Cerebellar cortex (tissue), 1 donor: ENCODE data around the gene NRM.
A peak's percentile ranks its signal among the peaks of the same experiment; 100 is the strongest.

Source experiments
- DNase-seq: peaks from one replicate; pipeline ENCODE4 v3.0.0-alpha.2; 2015; ENCODE audit warnings: low spot score

The NRM gene

DNA sequence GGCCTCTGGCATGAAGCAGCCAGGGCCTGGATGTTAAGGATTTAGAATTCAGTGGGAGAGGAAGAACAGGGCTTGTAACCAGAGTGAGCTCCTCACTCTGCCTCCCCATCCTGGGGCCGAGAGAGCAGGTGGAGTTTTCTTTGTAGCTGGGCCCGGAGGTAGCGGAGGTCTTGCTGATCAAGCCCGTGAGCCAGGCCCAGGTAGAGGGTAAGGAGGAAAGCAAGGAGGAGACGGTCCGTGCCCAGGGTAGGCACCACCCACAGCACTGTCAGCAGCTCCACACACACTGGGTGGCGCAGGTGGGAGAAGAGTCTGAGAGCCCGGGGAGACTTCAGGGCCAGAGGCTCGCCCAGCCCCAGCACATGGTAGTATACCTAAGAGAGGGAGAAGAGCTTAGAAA lies 2.2 kb downstream of the NRM start:
- DNase-seq, result no peak

DNA sequence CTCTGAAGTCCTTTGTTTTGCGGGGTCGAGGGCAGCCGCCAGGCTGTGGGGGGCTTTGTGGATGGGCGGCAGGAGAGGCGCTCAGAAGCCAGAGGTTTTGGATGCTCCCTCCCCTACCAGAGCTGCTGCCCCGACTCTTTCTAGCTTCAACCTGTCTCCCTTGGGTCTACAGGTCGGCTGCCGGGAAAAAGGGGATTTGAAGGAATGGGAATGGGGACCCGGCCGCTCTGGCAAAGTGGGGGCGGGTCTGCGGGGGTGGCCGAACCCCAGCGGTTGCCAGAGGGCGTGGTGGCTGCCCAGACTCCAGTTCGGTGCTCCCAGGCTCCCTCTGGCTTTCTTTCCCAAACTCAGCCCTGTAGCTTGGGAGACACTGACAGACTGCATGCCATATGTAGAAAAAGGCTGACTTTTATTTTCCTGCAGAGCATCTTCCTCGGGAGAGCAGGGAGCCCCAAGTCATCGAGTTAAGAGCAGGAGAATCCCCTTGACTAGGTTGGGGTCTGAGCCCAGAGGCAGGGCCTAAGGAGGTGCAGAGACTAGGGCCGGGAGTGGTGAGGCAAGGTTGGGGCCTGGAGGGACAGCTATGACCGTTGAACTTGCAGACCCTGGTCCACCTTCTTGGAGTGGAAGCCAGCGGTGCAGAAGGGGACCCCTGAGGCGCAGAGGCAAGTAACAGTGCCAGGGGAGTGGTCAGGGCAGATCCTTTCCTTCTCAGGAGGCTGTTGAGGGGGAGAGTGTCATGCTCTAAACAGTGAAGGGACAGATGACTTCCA lies 2.9 kb downstream of the NRM start:
- DNase-seq, result peak; percentile 42

DNA sequence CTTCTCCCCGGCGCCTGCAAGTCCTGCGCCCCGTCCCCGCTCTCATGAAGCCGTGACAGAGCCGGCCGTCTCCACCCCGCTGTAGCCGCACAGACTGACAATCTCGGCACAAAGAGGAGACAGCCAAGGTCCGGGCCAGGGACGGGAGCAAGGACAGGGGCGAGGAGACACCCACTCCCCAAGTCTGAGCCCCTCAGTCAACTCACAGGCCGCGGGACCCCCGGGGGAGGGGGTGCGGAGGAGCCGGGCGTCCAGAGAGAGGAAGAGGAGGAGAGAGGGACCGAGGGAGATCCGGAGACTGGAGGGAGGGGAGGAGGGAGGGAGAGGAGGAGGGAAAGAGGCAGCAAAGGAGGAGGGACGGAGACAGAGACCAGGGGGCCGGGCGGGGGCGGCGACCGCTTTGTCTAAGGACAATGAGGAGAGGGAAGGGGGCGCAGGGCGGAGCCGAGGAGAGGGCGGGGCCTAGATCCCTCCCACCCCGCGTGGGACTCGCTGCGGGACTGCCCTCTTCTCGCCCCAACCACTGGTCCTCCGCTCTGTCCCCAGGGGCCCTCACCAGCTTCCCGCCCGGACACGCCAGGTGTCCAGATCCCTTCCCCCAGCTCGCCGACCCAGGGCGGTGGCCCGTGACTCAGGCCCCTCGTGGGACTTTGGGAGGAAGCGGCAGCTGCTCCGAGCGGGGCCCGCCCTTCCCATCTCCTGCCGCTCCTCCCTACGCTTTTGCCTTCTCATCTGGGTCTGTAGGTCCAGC lies 3.7 kb downstream of the NRM start:
- DNase-seq, result peak; percentile 80

DNA sequence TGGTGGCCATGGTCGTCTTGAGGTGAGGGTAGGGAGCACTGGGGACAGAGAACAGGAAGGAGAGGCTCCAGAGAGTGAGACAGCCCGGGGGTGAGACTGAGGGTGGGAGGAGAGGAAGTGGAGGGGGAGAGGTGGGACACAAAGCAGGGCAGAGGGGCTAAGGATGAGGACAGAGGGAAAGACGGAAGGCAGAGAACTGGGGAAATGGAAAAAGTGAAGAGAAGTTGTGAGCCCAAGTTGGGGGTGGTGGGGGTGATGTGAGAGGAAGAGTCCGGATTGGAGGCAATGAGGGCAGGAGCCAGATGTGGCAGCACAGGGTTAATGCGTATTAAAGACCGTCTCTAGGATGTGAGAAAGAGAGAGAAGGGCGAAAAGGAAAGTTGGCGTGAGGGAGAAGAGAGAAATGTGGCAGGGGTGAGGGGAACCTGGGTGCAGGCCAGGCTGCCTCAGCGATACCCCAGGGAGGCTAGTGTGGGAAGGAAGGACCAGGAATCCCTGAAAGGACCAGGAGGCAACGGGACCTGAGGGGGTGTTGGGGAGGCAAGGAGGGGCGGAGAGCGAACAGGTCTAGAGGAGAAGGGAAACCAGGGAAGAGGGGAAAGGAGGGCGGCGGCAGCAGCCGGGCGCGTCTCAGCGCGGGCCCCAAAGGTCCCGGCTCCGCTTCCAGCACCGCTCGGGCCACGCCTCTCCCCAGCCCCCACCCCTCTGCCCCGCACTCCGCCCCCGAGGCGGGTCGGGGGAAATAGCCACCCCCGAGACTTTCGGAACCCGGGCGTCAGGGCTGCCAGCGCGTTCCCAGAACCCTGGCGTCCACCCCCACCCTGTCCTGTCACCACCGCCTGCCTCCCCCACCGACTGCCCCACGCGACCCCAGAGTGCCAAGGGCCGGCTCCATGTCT lies 4.5 kb downstream of the NRM start, which contains the start of gene PPP1R18:
Gene PPP1R18, minus strand, starts transcription at position 637 of the 899 bp plus-strand sequence. Its CDS starts 627 bp downstream, at position 10.
- DNase-seq, result peak; percentile 44

DNA sequence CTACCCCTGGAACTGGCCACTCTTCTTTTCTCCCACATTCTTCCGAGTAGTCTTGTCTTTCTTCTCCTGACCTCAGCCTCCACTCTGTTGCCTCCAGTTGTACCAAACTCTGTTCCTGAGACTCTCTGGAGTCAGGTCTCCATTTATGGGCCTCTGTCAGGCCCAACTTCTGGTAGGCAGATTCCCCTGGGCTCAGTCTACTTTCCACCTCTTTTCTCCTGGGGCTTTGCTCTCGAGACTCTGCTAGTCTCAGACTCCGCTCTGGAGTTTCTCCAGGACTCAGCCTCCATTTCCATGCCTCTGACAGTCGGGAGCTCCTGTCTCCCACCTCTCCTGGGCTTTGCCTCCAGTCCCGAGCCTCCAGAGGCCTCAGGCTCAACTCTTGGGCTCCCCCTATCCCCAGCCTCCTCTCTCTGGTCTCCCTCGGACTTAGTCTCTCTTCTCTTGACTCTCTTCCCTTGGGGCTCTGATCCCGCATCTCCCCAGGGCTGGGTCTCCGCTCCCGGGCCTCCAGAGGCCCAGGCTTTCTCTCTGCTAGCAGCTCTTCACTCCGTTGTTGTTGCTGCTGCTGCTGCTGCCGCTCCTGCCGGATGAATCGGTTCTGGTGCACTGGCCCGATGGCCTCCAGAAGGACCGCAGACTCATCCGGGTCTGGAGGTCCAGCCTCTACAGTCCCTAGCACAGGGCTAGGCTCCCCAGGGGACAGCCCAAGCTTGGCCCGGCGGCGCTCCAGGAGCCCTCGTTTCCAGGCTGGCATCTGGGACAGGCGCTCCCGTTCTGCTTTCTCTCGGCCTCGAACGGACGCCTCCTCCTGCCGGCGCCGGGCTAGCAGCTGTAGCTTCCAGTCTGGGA lies 5.4 kb downstream of the NRM start:
- no peak for DNase-seq

DNA sequence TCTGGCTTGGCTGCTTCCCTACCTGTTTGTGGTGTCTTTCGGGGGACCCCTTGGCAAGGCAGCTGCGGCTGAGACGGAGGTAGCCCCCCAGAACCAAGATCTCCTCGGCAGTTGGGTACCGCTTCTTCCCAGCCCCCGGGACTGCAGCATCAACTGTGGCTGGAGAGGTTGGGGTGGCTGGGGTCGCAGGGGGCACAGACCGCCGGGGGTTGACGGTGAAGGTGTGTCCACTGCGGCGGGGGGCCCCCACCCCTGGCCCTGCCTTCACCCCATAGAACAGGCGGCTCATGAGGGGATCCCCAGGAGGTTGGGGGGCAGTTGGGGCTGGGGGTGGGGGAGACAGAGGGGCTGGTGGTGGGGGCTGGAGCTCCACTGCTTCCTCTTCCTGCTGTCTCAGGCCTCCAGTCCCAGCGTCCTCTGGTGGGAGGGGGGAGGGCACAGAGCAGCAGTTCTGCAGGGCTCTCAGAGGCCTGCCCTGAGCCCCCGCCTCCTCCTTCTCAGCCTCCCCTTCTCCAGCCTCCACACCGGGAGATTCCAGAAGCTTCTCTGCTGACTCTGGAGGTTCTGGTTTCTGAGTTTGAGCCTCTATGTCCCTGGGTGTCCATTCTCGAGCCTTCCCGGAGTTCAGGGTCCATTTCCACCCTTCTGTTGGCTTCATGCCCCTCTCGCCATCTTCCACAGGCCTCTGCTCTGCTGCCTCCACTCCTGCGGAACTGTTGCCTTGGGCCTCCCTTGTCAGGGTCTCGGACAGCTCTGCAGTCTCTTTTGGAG lies 6.2 kb downstream of the NRM start:
- no peak for DNase-seq

DNA sequence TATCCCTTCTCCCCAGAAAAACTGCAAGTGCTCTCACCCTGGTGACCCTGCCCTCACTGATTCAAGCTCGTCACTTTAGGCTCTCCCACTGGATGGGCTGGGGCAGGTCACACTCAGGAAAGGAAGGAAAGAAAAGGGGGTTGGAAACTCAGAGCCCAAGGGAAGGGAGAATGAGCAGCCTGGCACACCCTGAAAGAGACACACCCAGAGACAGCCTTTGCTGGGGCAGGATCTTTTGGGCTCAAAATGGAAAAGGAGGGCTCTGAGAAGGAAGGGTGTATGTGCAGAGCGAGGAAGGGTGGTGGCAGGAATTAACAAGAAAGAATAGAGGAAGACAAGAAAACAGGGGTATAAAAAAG lies 6.8 kb downstream of the NRM start:
- DNase-seq, result no peak

DNA sequence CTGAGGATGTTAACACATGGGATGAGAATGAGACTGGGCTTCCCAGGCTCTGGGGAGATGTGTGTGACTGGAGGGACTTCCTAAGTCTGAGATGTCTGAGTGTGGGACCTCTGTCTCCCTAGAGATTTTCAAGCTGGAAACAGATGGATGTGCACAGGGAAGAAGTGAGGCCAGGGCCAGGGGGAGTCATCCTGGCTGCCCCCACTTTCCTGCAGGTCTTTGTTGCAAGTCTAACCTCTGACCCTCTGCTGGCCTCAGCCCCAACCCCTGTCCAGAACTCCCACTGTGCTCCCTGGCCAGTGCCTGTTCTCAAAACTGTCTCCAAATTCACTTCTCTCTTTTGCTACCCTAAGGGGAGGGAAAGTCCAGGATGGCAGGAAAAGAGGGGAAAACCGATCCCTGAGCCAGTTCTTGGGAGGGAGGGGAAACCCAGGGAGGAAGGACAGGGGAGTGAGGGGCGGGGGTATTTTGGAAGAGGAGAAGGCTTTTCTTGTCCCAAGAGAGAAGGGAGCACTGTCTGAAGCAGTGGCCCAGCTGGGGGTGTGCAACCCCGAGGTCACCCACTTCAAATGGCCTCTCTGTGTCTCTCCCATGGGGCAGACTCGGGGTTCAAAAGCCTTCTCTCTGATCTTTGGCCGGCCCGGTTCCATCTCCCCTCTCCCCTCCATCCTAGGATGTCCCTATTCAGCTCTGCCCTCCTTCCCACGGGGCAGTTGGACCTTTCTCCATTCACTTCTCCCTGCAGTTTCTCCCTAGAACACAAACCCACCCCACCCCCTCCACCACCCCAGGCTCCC lies 7.4 kb downstream of the NRM start:
- DNase-seq, result no peak

DNA sequence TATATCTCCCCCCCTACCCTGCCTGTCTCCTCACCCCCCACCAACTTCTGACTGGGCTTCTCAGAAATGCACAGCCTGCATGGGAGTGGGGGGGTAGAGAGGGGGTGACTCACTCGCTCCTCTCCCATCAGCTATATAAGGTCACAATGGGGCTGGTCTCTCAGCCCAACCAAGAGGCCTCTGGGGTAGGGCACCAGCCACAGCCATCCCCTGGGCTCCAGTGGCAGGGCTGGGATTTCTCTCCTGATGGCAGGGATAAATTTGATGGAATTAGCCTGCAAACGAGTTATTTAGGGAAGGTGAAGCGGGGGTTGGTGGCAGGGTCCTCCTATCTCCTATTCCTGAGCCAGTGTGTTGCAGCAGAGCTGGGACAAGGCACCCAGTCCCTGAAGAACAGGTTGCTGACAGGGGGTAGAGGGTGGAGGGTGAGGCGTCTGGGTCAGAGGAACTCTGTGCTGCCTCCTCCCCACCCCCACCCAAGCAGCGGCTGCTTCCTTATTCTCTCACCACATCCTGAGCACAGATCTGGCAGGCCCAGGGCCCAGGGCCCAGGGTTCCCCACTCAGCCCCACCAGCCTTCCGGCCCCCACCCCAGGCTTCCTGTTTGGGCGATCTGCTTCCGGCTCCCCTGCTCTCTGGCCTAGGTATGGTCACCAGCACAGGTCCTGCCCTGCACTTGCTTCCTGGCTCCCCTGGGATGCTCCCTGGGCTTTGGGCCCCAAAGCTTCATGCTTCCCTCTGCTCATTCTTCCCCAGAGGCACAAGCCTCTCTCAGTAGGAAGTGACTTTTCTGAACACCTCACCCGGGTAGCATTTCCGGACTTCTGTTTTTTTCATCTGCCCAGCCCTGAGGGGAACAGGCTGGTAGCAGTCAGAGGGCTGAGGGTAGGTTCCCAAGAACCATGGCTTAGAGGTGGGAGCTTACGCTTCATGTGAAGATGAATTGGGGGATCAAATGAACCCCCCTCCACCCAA lies 8.4 kb downstream of the NRM start:
- no peak for DNase-seq

DNA sequence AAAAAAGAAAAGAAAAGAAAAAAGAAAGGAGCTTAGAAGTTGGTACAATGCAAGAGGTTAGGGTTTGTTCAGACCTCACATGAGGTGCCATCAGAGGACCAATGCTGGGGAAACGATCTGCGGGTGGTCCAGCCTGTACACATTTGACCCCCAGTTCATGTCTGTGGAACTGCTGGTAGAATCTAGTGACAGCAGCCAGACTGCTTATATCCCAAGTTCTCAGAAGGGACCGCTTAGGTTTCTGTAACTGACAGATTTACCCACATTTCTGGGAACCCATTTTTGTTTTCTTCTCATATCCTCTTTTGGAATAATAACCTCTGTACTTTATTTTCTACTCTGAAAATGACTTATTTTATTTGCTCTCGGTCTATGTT lies 9.0 kb downstream of the NRM start:
- DNase-seq, result no peak

DNA sequence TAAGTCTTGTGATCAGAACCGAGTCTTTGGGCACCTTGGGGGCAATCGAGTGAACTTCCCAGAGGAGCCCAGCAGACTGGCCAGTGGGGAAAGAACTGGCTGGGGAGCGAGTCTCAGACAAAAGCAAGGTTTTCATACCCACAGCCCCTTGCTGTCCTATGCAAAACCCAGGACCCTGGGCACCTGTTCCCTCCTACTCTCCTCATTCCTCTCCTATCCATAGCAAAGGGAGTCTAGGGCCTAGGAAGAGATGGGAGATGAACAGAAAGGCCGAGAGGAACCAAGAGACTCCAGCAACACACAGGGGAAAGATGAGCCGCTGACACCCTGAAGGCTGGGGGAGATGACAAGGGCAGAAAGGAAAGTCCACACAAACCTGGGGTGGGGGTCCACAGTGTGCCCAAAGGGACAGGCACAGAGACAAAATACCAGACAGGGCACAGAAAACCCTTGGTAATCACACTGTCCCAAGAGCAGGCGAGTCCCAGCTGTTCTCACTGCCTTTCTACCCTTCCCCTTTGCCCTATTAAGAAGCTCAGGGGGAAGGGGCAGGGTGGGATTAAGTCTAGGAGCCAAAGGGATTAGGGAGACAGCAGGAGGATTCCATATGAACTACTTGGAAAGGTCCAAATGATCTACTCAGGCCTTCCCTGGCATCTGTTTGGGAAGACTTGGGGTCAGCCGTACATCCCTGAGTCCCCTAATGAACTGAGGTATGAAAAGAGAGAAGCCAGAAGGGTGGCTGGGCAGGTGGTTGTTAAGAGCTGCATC lies 10.8 kb downstream of the NRM start:
- DNase-seq, result peak; percentile 44

DNA sequence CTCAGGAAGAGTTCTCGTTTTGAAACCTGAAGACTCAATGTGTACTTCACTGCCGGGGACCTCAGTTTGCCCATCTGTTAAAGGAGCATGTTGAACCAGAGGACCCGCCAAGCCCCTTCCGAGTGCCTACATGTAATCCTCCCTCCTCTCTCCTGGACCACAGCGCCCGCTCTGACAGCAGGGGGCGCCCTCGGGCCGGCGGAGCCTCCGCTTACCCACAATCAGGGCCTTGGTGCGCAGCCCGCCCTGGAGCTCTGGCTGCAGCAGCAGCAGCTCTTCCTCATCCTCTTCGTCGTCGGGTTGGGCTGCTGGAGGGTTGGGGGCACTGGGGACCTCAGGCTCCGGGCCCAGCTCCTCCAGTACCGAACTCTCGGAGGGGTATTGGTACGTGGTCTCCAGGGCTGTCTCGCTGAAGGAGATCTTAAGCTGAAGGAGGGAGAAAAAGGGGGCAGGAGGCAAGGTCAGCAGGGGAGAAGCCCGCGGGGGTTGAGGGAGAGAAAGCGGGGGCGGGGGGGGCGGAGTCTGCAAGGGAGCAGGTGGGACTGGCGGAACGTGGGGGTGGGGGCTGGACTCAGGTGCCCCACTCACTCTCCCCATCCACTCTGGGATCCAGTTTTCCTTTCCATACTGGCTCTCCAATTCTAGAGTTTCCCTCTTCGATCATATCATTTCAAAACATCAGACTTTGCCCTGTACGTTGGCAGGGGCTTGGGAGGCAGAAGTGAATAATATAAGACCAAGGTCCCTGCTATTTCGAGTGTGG lies 11.6 kb downstream of the NRM start:
- peak; percentile 83 for DNase-seq

DNA sequence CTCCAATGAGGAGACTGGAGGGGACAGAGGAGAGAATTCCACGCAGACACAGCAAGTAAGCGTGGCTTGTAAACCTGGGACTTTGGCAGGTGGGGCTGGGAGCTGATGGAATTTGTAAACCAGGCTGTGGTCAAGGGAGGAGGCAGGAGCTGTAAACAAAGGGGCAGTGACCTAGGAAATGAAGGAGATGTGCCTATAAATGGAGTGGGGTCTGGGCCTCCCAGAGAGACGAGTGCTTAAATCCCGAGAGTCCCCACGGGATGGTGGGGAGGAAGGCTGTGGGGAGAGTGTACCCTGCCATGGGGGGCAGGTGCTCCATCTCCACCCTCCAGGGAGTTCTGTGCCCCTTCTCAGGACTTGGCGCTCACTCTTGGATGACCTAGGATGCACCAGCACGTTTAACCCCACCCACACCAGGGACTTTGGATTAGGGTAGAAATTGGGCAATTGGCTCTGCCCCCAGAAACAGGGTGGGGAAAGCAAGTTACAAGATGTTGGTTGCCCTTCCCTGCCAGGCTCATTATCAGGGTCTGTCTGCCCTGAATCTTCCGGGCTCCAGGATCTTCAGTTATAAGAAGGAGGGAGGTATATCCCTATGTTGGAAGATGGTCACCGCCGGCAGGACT lies 14.0 kb downstream of the NRM start:
- DNase-seq, result no peak

DNA sequence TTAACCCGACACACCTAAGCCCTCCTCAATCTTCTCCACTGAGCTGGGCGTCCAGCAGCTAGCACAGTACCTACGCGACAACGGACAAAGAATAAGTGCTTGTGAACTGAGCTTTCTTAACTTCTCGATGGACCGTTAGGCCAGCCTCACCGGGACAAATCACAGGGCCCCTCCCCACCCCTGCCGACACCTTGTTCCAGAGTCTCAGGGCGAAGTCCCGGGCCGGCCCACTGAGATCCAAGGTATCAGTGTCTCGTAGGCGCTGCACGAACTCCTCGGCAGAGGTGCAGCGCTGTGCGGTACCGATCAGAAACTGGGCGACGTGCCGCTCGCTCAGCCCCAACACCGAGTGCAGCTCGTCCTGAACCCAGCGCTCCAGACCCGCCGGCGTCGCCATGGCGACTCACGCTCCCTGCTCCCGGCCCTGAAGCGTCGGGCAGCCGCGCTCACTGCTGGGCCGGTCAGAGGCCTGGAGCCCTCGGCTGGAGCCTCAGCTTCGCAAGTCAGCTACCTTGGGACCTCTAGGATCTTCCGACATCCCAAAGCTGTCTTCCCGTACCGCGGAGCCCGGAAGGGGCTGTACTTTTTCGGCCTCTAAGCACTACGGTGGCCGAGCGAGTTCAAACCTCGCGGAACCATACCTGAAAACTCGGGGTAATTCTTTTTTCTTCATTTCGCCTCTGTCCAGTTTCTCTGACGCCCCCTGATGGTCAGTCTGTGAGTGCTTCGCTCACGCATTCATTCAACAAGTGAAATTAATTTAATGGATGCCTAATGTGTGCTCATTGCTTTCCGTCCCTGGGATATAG lies 18.1 kb downstream of the NRM start, which contains the start of gene DHX16:
Gene DHX16, minus strand, starts transcription at position 562 of the 809 bp plus-strand sequence. Its CDS starts 165 bp downstream, at position 397.
- peak; percentile 98 for DNase-seq

DNA sequence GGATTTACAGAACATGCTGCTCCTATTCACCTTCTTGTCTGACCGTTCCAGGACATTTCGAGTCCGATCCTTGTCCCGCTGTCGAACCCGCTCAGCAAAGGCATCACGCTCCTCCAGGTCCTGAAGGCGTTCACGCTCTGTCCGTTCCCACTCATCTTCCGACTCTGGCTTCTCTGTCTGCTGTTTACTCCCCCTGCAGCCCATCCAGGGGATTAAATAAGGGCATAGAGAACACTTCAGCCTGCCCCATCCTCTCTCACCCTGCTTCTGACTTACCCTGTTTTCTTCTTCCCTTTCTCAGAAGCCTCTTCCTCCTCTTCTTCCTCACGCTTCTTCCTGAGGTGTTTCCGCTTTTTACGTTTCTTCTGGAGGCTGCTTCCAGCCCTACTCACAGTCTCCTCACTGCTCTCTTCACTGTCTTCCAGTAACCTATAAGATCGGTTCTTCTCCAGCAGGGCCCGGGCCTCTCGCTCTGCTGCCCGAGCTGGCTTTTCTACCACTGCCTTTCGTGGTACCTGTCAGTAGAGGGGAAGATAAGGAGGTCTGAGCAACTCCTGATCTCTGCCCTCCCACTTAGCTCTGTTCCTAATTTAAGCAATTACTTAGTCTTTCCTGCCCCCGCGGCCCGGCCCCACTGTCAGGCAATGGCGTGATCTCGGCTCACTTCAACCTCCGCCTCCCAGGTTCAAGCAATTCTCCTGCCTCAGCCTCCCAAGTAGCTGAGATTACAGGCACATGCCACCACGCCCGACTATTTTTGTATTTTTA lies 19.8 kb downstream of the NRM start:
- DNase-seq, result no peak
